Glutamatergic neuron (in vitro differentiated cells): Measurements from ENCODE around the gene TUBE1. TPM values are rescaled to one million over a fixed set of nuclear protein-coding genes. Genes with fewer than 3 reads are reported as not detected.

Source experiments
- DNase-seq: peaks from one replicate; pipeline ENCODE4 v3.0.0; 2022
- H3K27ac Mint-ChIP-seq: one replicate; pipeline ENCODE4 v1.8.0; 2020; ENCODE audit warnings: mild to moderate bottlenecking, mixed read lengths, inconsistent platforms; ENCODE audit not compliant: unreplicated experiment
- H3K27me3 Mint-ChIP-seq: one replicate; pipeline ENCODE4 v1.8.0; 2020; ENCODE audit warnings: mild to moderate bottlenecking, moderate library complexity, mixed read lengths, inconsistent platforms; ENCODE audit not compliant: unreplicated experiment
- H3K36me3 Mint-ChIP-seq: one replicate; pipeline ENCODE4 v1.8.0; 2020; ENCODE audit warnings: mild to moderate bottlenecking, mixed read lengths, inconsistent platforms; ENCODE audit not compliant: unreplicated experiment
- H3K4me1 Mint-ChIP-seq: one replicate; pipeline ENCODE4 v1.8.0; 2020; ENCODE audit warnings: mild to moderate bottlenecking, low read depth, mixed read lengths, inconsistent platforms; ENCODE audit not compliant: unreplicated experiment
- H3K4me3 Mint-ChIP-seq: one replicate; pipeline ENCODE4 v1.8.0; 2020; ENCODE audit warnings: mild to moderate bottlenecking, mixed read lengths, inconsistent platforms; ENCODE audit not compliant: unreplicated experiment
- H3K9me3 Mint-ChIP-seq: one replicate; pipeline ENCODE4 v1.8.0; 2020; ENCODE audit warnings: mild to moderate bottlenecking, moderate library complexity, mixed read lengths, inconsistent platforms; ENCODE audit not compliant: unreplicated experiment
- total RNA-seq: library from RNA; stranded (reverse); fragmentation: NEBNext Ultra II Directional; extraction: Animal tissue kit (Norgen Biotek cat#: 25700); gene quantifications from one replicate; pipeline ENCODE4 v1.2.1, GENCODE V29; 2021; ENCODE audit not compliant: unreplicated experiment
- TF ChIP-seq, protein P1 (sequence below): fragments of 200-600 bp; sonication (generic); IDR thresholded peaks from one replicate; pipeline ENCODE4 v1.5.0; 2021; ENCODE audit not compliant: partially characterized antibody, unreplicated experiment

Gene TUBE1
- total RNA-seq, 1 donor from 2014 or later: 18.4 TPM

GRCh38 chr6:112041535-112041934 is 45.7 kb downstream of the TUBE1 start:
- Mint-ChIP-seq H3K4me3 (no peak overlapping the region), H3K9me3 (peaks cover 6% of the 10 kb centered on the region), H3K27me3 (no peaks in the 10 kb centered on the region), H3K36me3 (no peaks in the 10 kb centered on the region), H3K27ac (no peak overlapping the region), H3K4me1 (peaks cover 15% of the 10 kb centered on the region)
- TF ChIP-seq, protein P1, sequence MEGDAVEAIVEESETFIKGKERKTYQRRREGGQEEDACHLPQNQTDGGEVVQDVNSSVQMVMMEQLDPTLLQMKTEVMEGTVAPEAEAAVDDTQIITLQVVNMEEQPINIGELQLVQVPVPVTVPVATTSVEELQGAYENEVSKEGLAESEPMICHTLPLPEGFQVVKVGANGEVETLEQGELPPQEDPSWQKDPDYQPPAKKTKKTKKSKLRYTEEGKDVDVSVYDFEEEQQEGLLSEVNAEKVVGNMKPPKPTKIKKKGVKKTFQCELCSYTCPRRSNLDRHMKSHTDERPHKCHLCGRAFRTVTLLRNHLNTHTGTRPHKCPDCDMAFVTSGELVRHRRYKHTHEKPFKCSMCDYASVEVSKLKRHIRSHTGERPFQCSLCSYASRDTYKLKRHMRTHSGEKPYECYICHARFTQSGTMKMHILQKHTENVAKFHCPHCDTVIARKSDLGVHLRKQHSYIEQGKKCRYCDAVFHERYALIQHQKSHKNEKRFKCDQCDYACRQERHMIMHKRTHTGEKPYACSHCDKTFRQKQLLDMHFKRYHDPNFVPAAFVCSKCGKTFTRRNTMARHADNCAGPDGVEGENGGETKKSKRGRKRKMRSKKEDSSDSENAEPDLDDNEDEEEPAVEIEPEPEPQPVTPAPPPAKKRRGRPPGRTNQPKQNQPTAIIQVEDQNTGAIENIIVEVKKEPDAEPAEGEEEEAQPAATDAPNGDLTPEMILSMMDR: no peak
- DNase-seq: no peak

GRCh38 chr6:112040956-112041355 is 46.3 kb downstream of the TUBE1 start:
- TF ChIP-seq, protein P1: no peak
- no peak overlapping the region for H3K4me3 Mint-ChIP-seq
- H3K4me1 Mint-ChIP-seq: peaks cover 15% of the 10 kb centered on the region
- H3K9me3 Mint-ChIP-seq: peaks cover 6% of the 10 kb centered on the region
- no peaks in the 10 kb centered on the region for H3K27me3 Mint-ChIP-seq
- no peak for DNase-seq
- no peak overlapping the region for H3K27ac Mint-ChIP-seq
- H3K36me3 Mint-ChIP-seq: no peaks in the 10 kb centered on the region

DNA sequence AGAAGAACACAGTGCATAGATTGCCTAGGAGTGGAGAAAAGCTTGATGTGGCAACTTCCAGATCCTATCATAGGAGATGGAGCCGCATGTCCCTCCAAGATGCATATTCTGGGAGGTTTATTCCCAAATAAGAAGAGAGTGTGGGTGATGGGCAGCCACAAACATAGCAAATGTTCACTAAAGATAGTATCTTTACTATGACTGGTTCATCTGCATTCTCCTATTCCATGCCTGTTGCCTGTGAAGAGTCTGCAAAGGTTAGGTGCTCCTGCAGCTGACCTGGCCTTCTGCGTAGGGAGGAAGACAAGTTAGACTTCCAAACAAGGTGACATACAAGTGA is 47.9 kb downstream of the TUBE1 start:
- Mint-ChIP-seq H3K36me3 (no peaks in the 10 kb centered on the region), H3K4me1 (peaks cover 15% of the 10 kb centered on the region)

GRCh38 chr6:112038756-112039430 is 48.4 kb downstream of the TUBE1 start:
- Mint-ChIP-seq H3K4me1 (peaks cover 15% of the 10 kb centered on the region), H3K36me3 (no peaks in the 10 kb centered on the region), H3K27ac (no peak overlapping the region), H3K27me3 (no peaks in the 10 kb centered on the region), H3K9me3 (peaks cover 4% of the 10 kb centered on the region), H3K4me3 (no peak overlapping the region)
- DNase-seq: no peak
- TF ChIP-seq, protein P1: no peak

More for the DNA sequence above, 47.9 kb downstream of the TUBE1 start:
- Mint-ChIP-seq H3K27ac (no peak overlapping the region), H3K4me3 (no peak overlapping the region), H3K9me3 (peaks cover 5% of the 10 kb centered on the region), H3K27me3 (no peaks in the 10 kb centered on the region)
- TF ChIP-seq, protein P1: no peak
- DNase-seq: no peak

GRCh38 chr6:112038268-112038667 is 49.0 kb downstream of the TUBE1 start:
- no peak overlapping the region for H3K27ac Mint-ChIP-seq
- peaks cover 3% of the 10 kb centered on the region for H3K27me3 Mint-ChIP-seq
- DNase-seq: no peak
- H3K36me3 Mint-ChIP-seq: no peaks in the 10 kb centered on the region
- TF ChIP-seq, protein P1: no peak
- no peak overlapping the region for H3K4me3 Mint-ChIP-seq
- peaks cover 2% of the 10 kb centered on the region for H3K9me3 Mint-ChIP-seq
- peaks cover 17% of the 10 kb centered on the region for H3K4me1 Mint-ChIP-seq
